NB4 (cell line): Measurements from ENCODE around the gene HDAC9.

ENCODE experiments used
- MYC ChIP-seq: IDR thresholded peaks from 2 replicates; pipeline ENCODE4 v1.6.1; 2011; ENCODE audit warnings: low read depth, low read length
- POLR2A ChIP-seq: IDR thresholded peaks from 2 replicates; pipeline ENCODE4 v1.6.1; 2011; ENCODE audit warnings: mild to moderate bottlenecking; ENCODE audit not compliant: insufficient read length; ENCODE audit errors: extremely low read depth
- TF ChIP-seq, protein P1 (sequence below): IDR thresholded peaks from one replicate; pipeline ENCODE4 v1.5.1; 2012; ENCODE audit warnings: low read depth, low read length

DNA sequence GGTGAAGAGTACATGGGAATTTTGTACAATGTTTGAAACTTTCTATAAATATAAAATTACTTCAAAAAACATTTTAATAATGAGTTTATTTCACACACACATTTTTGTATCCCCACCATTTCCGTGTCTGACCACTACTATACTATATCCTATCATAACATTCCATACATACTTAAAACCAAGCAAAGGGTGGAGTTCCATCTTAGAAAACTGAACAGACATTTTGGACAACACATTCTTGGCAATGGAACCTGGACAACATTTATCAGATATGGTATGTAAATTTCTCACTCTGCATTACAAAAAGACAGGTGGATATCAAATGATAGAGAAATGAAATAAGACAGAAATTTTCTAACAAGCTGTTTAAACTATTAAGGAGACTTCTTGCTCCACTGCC is 453.0 kb downstream of the HDAC9 start:
- TF ChIP-seq, protein P1, sequence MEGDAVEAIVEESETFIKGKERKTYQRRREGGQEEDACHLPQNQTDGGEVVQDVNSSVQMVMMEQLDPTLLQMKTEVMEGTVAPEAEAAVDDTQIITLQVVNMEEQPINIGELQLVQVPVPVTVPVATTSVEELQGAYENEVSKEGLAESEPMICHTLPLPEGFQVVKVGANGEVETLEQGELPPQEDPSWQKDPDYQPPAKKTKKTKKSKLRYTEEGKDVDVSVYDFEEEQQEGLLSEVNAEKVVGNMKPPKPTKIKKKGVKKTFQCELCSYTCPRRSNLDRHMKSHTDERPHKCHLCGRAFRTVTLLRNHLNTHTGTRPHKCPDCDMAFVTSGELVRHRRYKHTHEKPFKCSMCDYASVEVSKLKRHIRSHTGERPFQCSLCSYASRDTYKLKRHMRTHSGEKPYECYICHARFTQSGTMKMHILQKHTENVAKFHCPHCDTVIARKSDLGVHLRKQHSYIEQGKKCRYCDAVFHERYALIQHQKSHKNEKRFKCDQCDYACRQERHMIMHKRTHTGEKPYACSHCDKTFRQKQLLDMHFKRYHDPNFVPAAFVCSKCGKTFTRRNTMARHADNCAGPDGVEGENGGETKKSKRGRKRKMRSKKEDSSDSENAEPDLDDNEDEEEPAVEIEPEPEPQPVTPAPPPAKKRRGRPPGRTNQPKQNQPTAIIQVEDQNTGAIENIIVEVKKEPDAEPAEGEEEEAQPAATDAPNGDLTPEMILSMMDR, result no peak
- TF ChIP-seq MYC, result no peak
- no peak for TF ChIP-seq POLR2A
